ENCODE data around the gene EPN2.

GRCh38 chr17:19348081-19348650 is 111.0 kb downstream of the EPN2 start:
- TF ChIP-seq CTCF (conservative IDR thresholded peaks at IDR 0.05; ENCODE audit: low read length) (no peak), EZH2phosphoT487 (IDR thresholded peaks at IDR 0.05; ENCODE audit: borderline replicate concordance, low read depth, low read length) (no peak)

Measured in OCI-LY7 (cell line).